ENCODE measurements around the gene ATMIN.

Gene ATMIN

DNA sequence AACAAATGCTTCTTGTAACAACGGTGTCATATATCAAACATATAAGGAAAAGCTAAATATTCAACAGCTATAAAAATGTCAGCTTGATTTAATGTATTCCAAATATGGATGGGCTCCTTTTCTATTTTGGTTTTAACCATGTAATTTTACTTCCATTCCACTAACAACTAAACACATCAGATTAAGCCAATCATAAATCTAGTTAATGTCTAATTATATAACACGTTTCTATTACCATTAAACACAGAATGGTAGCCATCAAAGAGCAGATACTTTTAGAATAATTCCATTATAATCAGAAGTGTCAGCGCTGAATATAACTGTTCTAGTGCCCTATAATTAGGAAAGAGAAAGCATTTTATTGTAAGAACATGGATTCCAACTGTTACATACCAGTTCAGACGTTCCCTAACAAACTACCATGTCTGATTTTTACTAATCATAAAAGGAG lies 38.9 kb upstream of the ATMIN start:
- H2BK5ac ChIP-seq (ENCODE audit: low read length): no peak overlapping the region
- DNase-seq (ENCODE audit: low spot score): no peak
- H2BK120ac ChIP-seq (ENCODE audit: low read depth, low read length): no peak overlapping the region
- no peak overlapping the region for H3K9ac ChIP-seq (ENCODE audit: low read depth, low read length, poor library complexity)
- WGBS, 2 donors (ENCODE audit: extremely low coverage in 2 of 2, insufficient read length in 2 of 2, insufficient replicate concordance in 1 of 2): 100% methylated on average over 1 of the region's 4 CpGs; no CpG with 5 or more reads in 1 of the 2 donors
- no peaks in the 10 kb centered on the region for H3K9me3 ChIP-seq (replicated peaks in 1 of 2; ENCODE audit: control insufficient read depth in 2 of 2, insufficient read depth in 1 of 2, low read depth in 1 of 2, low read length in 2 of 2)
- no peak overlapping the region for H3K27ac ChIP-seq (replicated peaks; ENCODE audit: low read length)
- H3K36me3 ChIP-seq (replicated peaks in 1 of 2; ENCODE audit: control insufficient read depth in 2 of 2, insufficient read depth in 2 of 2, low read length in 2 of 2): peaks cover 0 to 33% of the 10 kb centered on the region in 2 donors
- H2BK15ac ChIP-seq (ENCODE audit: low read length): no peak overlapping the region
- no peak overlapping the region for H2AFZ ChIP-seq (ENCODE audit: low read length)
- no peak overlapping the region for H3K4ac ChIP-seq (ENCODE audit: low read length)
- H2BK12ac ChIP-seq (ENCODE audit: low read length): no peak overlapping the region
- H3K79me1 ChIP-seq (ENCODE audit: low read depth, low read length): no peaks in the 10 kb centered on the region
- H2AK5ac ChIP-seq (ENCODE audit: low read depth, low read length): no peak overlapping the region
- H4K91ac ChIP-seq (ENCODE audit: low read depth, low read length, poor library complexity): no peak overlapping the region
- H3K4me1 ChIP-seq (ENCODE audit: control insufficient read depth in 2 of 2, insufficient read depth in 1 of 2, low read depth in 1 of 2, low read length in 2 of 2): peaks cover 0 to 3% of the 10 kb centered on the region in 2 donors
- H4K8ac ChIP-seq (ENCODE audit: low read depth, low read length): no peak overlapping the region
- H3K23ac ChIP-seq (ENCODE audit: low read depth, low read length, poor library complexity): no peak overlapping the region
- no peak overlapping the region for H3K4me3 ChIP-seq (ENCODE audit: low read length in 2 of 2)
- no peak overlapping the region for H3K18ac ChIP-seq (ENCODE audit: low read length)
- H3K4me2 ChIP-seq (ENCODE audit: insufficient read depth, low read length, poor library complexity, severe bottlenecking): no peak overlapping the region
- H3K27me3 ChIP-seq (ENCODE audit: control insufficient read depth in 3 of 3, insufficient read depth in 3 of 3, low read depth in 1 of 3, low read length in 3 of 3): no peaks in the 10 kb centered on the region
- H3K14ac ChIP-seq (ENCODE audit: low read length): no peak overlapping the region

DNA sequence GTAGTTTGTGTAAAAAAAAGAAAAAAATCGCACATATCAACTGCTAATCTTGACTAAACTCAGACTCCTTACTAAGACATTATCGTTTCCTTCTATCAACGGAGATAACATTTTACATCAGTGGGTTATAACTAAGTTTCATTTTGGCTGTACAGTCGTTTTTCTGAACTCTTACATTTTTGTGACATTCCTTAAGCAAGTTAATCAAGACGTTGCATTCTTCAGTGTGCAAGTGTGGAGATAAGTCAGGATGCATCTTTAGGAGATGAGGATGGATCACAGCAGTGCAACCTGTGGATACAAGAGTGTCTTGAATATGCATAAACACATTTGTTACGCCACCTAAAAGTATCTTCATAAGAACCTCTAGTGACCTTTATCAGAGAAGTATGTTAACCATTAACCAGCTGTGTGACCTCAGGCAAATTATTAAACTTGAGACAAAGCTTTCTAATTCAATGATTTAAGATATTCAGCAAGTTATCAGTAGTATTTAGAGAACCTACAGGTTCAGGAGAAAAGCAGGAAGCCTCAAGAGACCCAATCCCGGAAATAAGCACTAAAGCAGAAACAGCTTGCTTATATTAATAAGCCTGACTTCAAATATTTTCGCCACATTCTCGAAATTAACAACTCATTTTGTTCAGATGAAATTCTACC lies 38.4 kb upstream of the ATMIN start:
- Histone ChIP-seq H3K18ac (ENCODE audit: low read length) (no peak overlapping the region), H3K9ac (ENCODE audit: low read depth, low read length, poor library complexity) (no peak overlapping the region), H4K8ac (ENCODE audit: low read depth, low read length) (no peak overlapping the region), H3K4me1 (ENCODE audit: control insufficient read depth in 2 of 2, insufficient read depth in 1 of 2, low read depth in 1 of 2, low read length in 2 of 2) (peaks cover 0 to 3% of the 10 kb centered on the region in 2 donors), H3K9me3 (replicated peaks in 1 of 2; ENCODE audit: control insufficient read depth in 2 of 2, insufficient read depth in 1 of 2, low read depth in 1 of 2, low read length in 2 of 2) (no peaks in the 10 kb centered on the region), H2BK5ac (ENCODE audit: low read length) (no peak overlapping the region), H3K4me2 (ENCODE audit: insufficient read depth, low read length, poor library complexity, severe bottlenecking) (no peak overlapping the region), H3K36me3 (replicated peaks in 1 of 2; ENCODE audit: control insufficient read depth in 2 of 2, insufficient read depth in 2 of 2, low read length in 2 of 2) (peaks cover 0 to 28% of the 10 kb centered on the region in 2 donors), H3K4ac (ENCODE audit: low read length) (no peak overlapping the region), H3K27me3 (ENCODE audit: control insufficient read depth in 3 of 3, insufficient read depth in 3 of 3, low read depth in 1 of 3, low read length in 3 of 3) (no peaks in the 10 kb centered on the region), H3K27ac (replicated peaks; ENCODE audit: low read length) (no peak overlapping the region), H3K79me1 (ENCODE audit: low read depth, low read length) (no peaks in the 10 kb centered on the region), H2AFZ (ENCODE audit: low read length) (no peak overlapping the region), H3K4me3 (ENCODE audit: low read length in 2 of 2) (no peak overlapping the region), H4K91ac (ENCODE audit: low read depth, low read length, poor library complexity) (no peak overlapping the region), H2BK12ac (ENCODE audit: low read length) (no peak overlapping the region), H2AK5ac (ENCODE audit: low read depth, low read length) (no peak overlapping the region), H2BK15ac (ENCODE audit: low read length) (no peak overlapping the region), H3K23ac (ENCODE audit: low read depth, low read length, poor library complexity) (no peak overlapping the region), H3K14ac (ENCODE audit: low read length) (no peak overlapping the region), H2BK120ac (ENCODE audit: low read depth, low read length) (no peak overlapping the region)
- no CpG with 5 or more reads among the region's 9 CpGs for WGBS, 2 donors (ENCODE audit: extremely low coverage in 2 of 2, insufficient read length in 2 of 2, insufficient replicate concordance in 1 of 2)
- DNase-seq (ENCODE audit: low spot score): no peak

DNA sequence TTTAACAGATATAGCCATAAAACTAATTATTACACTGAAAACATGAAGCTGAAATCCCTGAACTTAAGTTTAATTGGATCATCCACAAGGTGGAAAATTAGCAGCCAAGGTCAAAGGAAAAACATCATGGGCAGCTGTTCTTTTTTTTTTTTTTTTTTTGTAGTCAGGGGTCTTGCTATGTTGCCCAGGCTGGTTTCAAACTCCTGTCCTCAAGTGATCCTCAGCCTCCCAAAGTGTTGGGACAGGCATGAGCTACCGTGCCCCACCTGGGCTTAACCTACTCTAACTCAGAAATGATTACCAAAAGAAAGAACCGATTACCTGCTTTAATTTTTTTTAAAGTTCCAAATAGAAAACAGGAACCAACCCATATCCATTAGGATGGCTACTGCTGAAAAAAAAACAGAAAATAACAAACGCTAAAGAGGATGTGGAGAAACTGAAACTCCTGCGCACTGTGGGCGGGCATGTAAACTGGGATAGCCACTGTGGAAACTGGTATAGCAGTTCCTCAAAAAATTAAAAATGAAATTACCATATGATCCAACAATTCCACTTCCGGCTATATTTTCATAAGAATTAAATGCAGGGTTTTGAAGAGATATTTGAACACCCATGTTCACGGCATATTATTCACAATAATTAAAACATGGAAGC lies 37.5 kb upstream of the ATMIN start:
- Histone ChIP-seq H4K91ac (ENCODE audit: low read depth, low read length, poor library complexity) (no peak overlapping the region), H4K8ac (ENCODE audit: low read depth, low read length) (no peak overlapping the region), H2AK5ac (ENCODE audit: low read depth, low read length) (no peak overlapping the region)

DNA sequence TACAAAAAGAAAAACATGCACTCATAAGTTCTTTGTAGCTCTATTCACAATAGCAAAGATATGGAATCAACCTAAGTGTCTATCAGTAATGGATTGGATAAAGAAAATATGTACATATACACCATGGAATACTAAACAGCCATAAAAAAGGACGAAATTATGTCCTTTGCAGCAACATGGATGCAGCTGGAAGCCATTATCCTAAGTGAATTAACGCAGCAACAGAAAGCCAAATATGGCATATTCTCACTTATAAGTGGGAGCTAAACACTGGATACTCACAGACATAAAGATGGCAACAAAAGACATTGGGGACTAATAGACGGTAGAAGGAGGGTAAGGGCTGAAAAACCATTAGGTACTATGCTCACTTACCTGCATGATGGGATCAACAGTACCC lies 34.8 kb upstream of the ATMIN start:
- Histone ChIP-seq H3K79me1 (ENCODE audit: low read depth, low read length) (peaks cover 4% of the 10 kb centered on the region), H3K27ac (replicated peaks; ENCODE audit: low read length) (no peak overlapping the region), H2BK120ac (ENCODE audit: low read depth, low read length) (no peak overlapping the region), H3K4me3 (ENCODE audit: low read length in 2 of 2) (no peak overlapping the region), H3K4me1 (ENCODE audit: control insufficient read depth in 2 of 2, insufficient read depth in 1 of 2, low read depth in 1 of 2, low read length in 2 of 2) (peaks cover 3 to 6% of the 10 kb centered on the region in 2 donors), H3K14ac (ENCODE audit: low read length) (no peak overlapping the region), H3K36me3 (replicated peaks in 1 of 2; ENCODE audit: control insufficient read depth in 2 of 2, insufficient read depth in 2 of 2, low read length in 2 of 2) (peaks cover 0 to 17% of the 10 kb centered on the region in 2 donors), H2AFZ (ENCODE audit: low read length) (no peak overlapping the region), H4K8ac (ENCODE audit: low read depth, low read length) (no peak overlapping the region), H2BK15ac (ENCODE audit: low read length) (no peak overlapping the region), H2BK5ac (ENCODE audit: low read length) (no peak overlapping the region), H3K4me2 (ENCODE audit: insufficient read depth, low read length, poor library complexity, severe bottlenecking) (no peak overlapping the region), H3K4ac (ENCODE audit: low read length) (no peak overlapping the region), H3K23ac (ENCODE audit: low read depth, low read length, poor library complexity) (no peak overlapping the region), H3K9ac (ENCODE audit: low read depth, low read length, poor library complexity) (no peak overlapping the region), H2BK12ac (ENCODE audit: low read length) (no peak overlapping the region), H2AK5ac (ENCODE audit: low read depth, low read length) (no peak overlapping the region), H4K91ac (ENCODE audit: low read depth, low read length, poor library complexity) (no peak overlapping the region), H3K18ac (ENCODE audit: low read length) (no peak overlapping the region), H3K9me3 (replicated peaks in 1 of 2; ENCODE audit: control insufficient read depth in 2 of 2, insufficient read depth in 1 of 2, low read depth in 1 of 2, low read length in 2 of 2) (no peaks in the 10 kb centered on the region), H3K27me3 (ENCODE audit: control insufficient read depth in 3 of 3, insufficient read depth in 3 of 3, low read depth in 1 of 3, low read length in 3 of 3) (no peaks in the 10 kb centered on the region)
- no CpG with 5 or more reads among the region's 3 CpGs for WGBS, 2 donors (ENCODE audit: extremely low coverage in 2 of 2, insufficient read length in 2 of 2, insufficient replicate concordance in 1 of 2)
- DNase-seq (ENCODE audit: low spot score): no peak

More for the DNA sequence above, 37.5 kb upstream of the ATMIN start:
- no CpG with 5 or more reads among the region's 7 CpGs for WGBS, 2 donors (ENCODE audit: extremely low coverage in 2 of 2, insufficient read length in 2 of 2, insufficient replicate concordance in 1 of 2)
- no peak overlapping the region for H3K23ac ChIP-seq (ENCODE audit: low read depth, low read length, poor library complexity)
- H3K4ac ChIP-seq (ENCODE audit: low read length): no peak overlapping the region
- H3K27me3 ChIP-seq (ENCODE audit: control insufficient read depth in 3 of 3, insufficient read depth in 3 of 3, low read depth in 1 of 3, low read length in 3 of 3): no peaks in the 10 kb centered on the region
- H3K79me1 ChIP-seq (ENCODE audit: low read depth, low read length): no peaks in the 10 kb centered on the region
- H3K9me3 ChIP-seq (replicated peaks in 1 of 2; ENCODE audit: control insufficient read depth in 2 of 2, insufficient read depth in 1 of 2, low read depth in 1 of 2, low read length in 2 of 2): no peaks in the 10 kb centered on the region
- H3K4me1 ChIP-seq (ENCODE audit: control insufficient read depth in 2 of 2, insufficient read depth in 1 of 2, low read depth in 1 of 2, low read length in 2 of 2): peaks cover 0 to 3% of the 10 kb centered on the region in 2 donors
- H3K9ac ChIP-seq (ENCODE audit: low read depth, low read length, poor library complexity): no peak overlapping the region
- no peak overlapping the region for H3K4me2 ChIP-seq (ENCODE audit: insufficient read depth, low read length, poor library complexity, severe bottlenecking)
- H2BK12ac ChIP-seq (ENCODE audit: low read length): no peak overlapping the region
- H2BK120ac ChIP-seq (ENCODE audit: low read depth, low read length): no peak overlapping the region
- no peak overlapping the region for H2BK5ac ChIP-seq (ENCODE audit: low read length)
- no peak overlapping the region for H3K18ac ChIP-seq (ENCODE audit: low read length)
- no peak overlapping the region for H3K14ac ChIP-seq (ENCODE audit: low read length)
- no peak for DNase-seq (ENCODE audit: low spot score)
- H3K4me3 ChIP-seq (ENCODE audit: low read length in 2 of 2): no peak overlapping the region
- H2BK15ac ChIP-seq (ENCODE audit: low read length): no peak overlapping the region
- peaks cover 0 to 27% of the 10 kb centered on the region in 2 donors for H3K36me3 ChIP-seq (replicated peaks in 1 of 2; ENCODE audit: control insufficient read depth in 2 of 2, insufficient read depth in 2 of 2, low read length in 2 of 2)
- no peak overlapping the region for H3K27ac ChIP-seq (replicated peaks; ENCODE audit: low read length)
- no peak overlapping the region for H2AFZ ChIP-seq (ENCODE audit: low read length)

All from neuronal stem cell (in vitro differentiated cells).